HG02885 (cell line): ENCODE data around the gene ZBTB7C.
"Not testable (repeated sequence)": the region's sequence is repeated elsewhere in the genome, so short reads cannot be mapped to it uniquely, and the experiment has no call there.

Experiments used
- ATAC-seq: cut with Tn5 transposase; IDR thresholded peaks from one replicate; pipeline ENCODE4 v1.9.1; 2021; ENCODE audit warnings: mild to moderate bottlenecking; ENCODE audit not compliant: unreplicated experiment, poor library complexity

The ZBTB7C gene

GRCh38 chr18:48281460-48281859 lies 127.7 kb downstream of the ZBTB7C start:
- not testable (repeated sequence) for ATAC-seq

- ATAC-seq, result no peak
These were observed 129.9 kb downstream of the ZBTB7C start for GRCh38 chr18:48279312-48279711.

GRCh38 chr18:48278081-48278480 lies 131.1 kb downstream of the ZBTB7C start:
- ATAC-seq, result no peak

GRCh38 chr18:48274301-48274700 lies 134.9 kb downstream of the ZBTB7C start:
- ATAC-seq, result no peak

GRCh38 chr18:48270929-48271328 lies 138.3 kb downstream of the ZBTB7C start:
- no peak for ATAC-seq

GRCh38 chr18:48265328-48265727 lies 143.9 kb downstream of the ZBTB7C start:
- ATAC-seq, result no peak

- no peak for ATAC-seq
These were observed 145.0 kb downstream of the ZBTB7C start for GRCh38 chr18:48263914-48264902.

- no peak for ATAC-seq
These were observed 145.9 kb downstream of the ZBTB7C start for GRCh38 chr18:48263192-48263853.

GRCh38 chr18:48260237-48260636 lies 148.9 kb downstream of the ZBTB7C start:
- no peak for ATAC-seq

- ATAC-seq, result no peak
These were observed 152.3 kb downstream of the ZBTB7C start for GRCh38 chr18:48256848-48257247.

- no peak for ATAC-seq
These were observed 155.0 kb downstream of the ZBTB7C start for GRCh38 chr18:48254077-48254602.

GRCh38 chr18:48252525-48252924 lies 156.7 kb downstream of the ZBTB7C start:
- ATAC-seq, result no peak

GRCh38 chr18:48250918-48251317 lies 158.3 kb downstream of the ZBTB7C start:
- ATAC-seq, result no peak

GRCh38 chr18:48250362-48250907 lies 158.7 kb downstream of the ZBTB7C start:
- ATAC-seq, result no peak

GRCh38 chr18:48249854-48250253 lies 159.3 kb downstream of the ZBTB7C start:
- ATAC-seq, result no peak

GRCh38 chr18:48244530-48244929 lies 164.7 kb downstream of the ZBTB7C start:
- ATAC-seq, result no peak

GRCh38 chr18:48238636-48239035 lies 170.5 kb downstream of the ZBTB7C start:
- ATAC-seq, result no peak

GRCh38 chr18:48238206-48238605 lies 171.0 kb downstream of the ZBTB7C start:
- no peak for ATAC-seq

GRCh38 chr18:48236822-48237221 lies 172.4 kb downstream of the ZBTB7C start:
- no peak for ATAC-seq

- no peak for ATAC-seq
These were observed 178.6 kb downstream of the ZBTB7C start for GRCh38 chr18:48230467-48231113.
